Suppressor macrophage (primary cell): ENCODE data around the gene FRYL.
"Not testable (repeated sequence)": the region's sequence is repeated elsewhere in the genome, so short reads cannot be mapped to it uniquely, and the experiment has no call there.

Experiments
- DNase-seq, 4 experiments: peaks; one replicate each; pipeline ENCODE4 v3.0.0-alpha.2; 2020 to 2022
- total RNA-seq, 17 experiments: gene quantifications; one replicate each; lab custom pipeline; 2026; ENCODE audit warnings: mixed read lengths in 6 of 17, inconsistent platforms in 3 of 17; lab: John Stamatoyannopoulos, UW

FRYL gene
- total RNA-seq, result 94.7 to 201 (median 152) reads per million in 17 experiments

- DNase-seq, result peak; percentile 99 to 100 (median 100)
Measured at GRCh38 chr4:48779998-48780864, at the start of gene FRYL. FRYL (minus strand) TSS chr4:48780279; CDS start chr4:48634410, 145,869 bp downstream.

- no peak for DNase-seq
Measured at GRCh38 chr4:48827622-48828021, 47.5 kb upstream of the FRYL start.

- DNase-seq, result peak in 2 of 4 experiments; percentile 12 to 27
Measured at GRCh38 chr4:48821431-48821830, 41.4 kb upstream of the FRYL start.

- DNase-seq, result no peak
Measured at GRCh38 chr4:48816971-48817370, 36.9 kb upstream of the FRYL start.

- not testable (repeated sequence) for DNase-seq
Measured at GRCh38 chr4:48816297-48816696, 36.2 kb upstream of the FRYL start.

GRCh38 chr4:48815483-48815882 lies 35.4 kb upstream of the FRYL start:
- no peak for DNase-seq

GRCh38 chr4:48813964-48814363 lies 33.9 kb upstream of the FRYL start:
- no peak for DNase-seq

GRCh38 chr4:48812866-48813265 lies 32.8 kb upstream of the FRYL start:
- DNase-seq, result no peak

GRCh38 chr4:48804584-48805301 lies 24.7 kb upstream of the FRYL start:
- peak; percentile 67 to 84 (median 74) for DNase-seq

GRCh38 chr4:48801016-48801715 lies 21.1 kb upstream of the FRYL start:
- DNase-seq, result no peak

GRCh38 chr4:48800155-48800554 lies 20.1 kb upstream of the FRYL start:
- DNase-seq, result not testable (repeated sequence)

- DNase-seq, result peak in 1 of 4 experiments; percentile 8
Measured at GRCh38 chr4:48799157-48799556, 19.1 kb upstream of the FRYL start.

GRCh38 chr4:48798117-48798516 lies 18.0 kb upstream of the FRYL start:
- DNase-seq, result no peak

- DNase-seq, result no peak
Measured at GRCh38 chr4:48796927-48797679, 17.0 kb upstream of the FRYL start.

GRCh38 chr4:48796191-48796926 lies 16.3 kb upstream of the FRYL start:
- no peak for DNase-seq

- DNase-seq, result no peak
Measured at GRCh38 chr4:48795108-48795507, 15.0 kb upstream of the FRYL start.

GRCh38 chr4:48792348-48793006 lies 12.4 kb upstream of the FRYL start:
- DNase-seq, result peak in 2 of 4 experiments; percentile 19 to 28

GRCh38 chr4:48791313-48791712 lies 11.2 kb upstream of the FRYL start:
- DNase-seq, result no peak

- no peak for DNase-seq
Measured at GRCh38 chr4:48790561-48790960, 10.5 kb upstream of the FRYL start.

GRCh38 chr4:48787056-48787455 lies 7.0 kb upstream of the FRYL start:
- DNase-seq, result no peak

GRCh38 chr4:48786549-48786948 lies 6.5 kb upstream of the FRYL start:
- DNase-seq, result no peak
